ENCODE results near the gene NLN. TPM values are rescaled to one million over a fixed set of nuclear protein-coding genes. Genes with fewer than 3 reads are reported as not detected.

Gene NLN
- polyA plus RNA-seq, 1 donor (not counting 4 experiments of a cell fraction or from before 2014, with no cell fraction given), result 26.1 TPM

GRCh38 chr5:65861830-65862241 is 139.8 kb downstream of the NLN start:
- Histone ChIP-seq H3K9me3 (ENCODE audit: control insufficient read depth, low read depth, low read length) (no peaks in the 10 kb centered on the region), H2AFZ (ENCODE audit: control insufficient read depth, low read length) (no peak overlapping the region), H3K9me1 (ENCODE audit: control insufficient read depth, extremely low read depth, insufficient read depth, low read length) (no peaks in the 10 kb centered on the region), H3K27ac (ENCODE audit: control insufficient read depth, insufficient read depth, low read length) (no peak overlapping the region), H3K27me3 (ENCODE audit: control insufficient read depth, extremely low read depth, insufficient read depth, low read length) (no peaks in the 10 kb centered on the region), H3K9ac (ENCODE audit: control insufficient read depth, extremely low read depth, insufficient read depth, low read length) (no peak overlapping the region), H3K4me2 (ENCODE audit: control insufficient read depth, extremely low read depth, insufficient read depth, low read depth, low read length) (peak overlapping the region; percentile 29), H3K36me3 (ENCODE audit: control insufficient read depth in 2 of 2, extremely low read depth in 1 of 2, insufficient read depth in 2 of 2, low read length in 2 of 2) (no peaks in the 10 kb centered on the region), H3K4me1 (ENCODE audit: control insufficient read depth, extremely low read depth, insufficient read depth, low read length) (peaks cover 22% of the 10 kb centered on the region), H3K79me2 (ENCODE audit: control insufficient read depth, insufficient read depth, low read length) (no peaks in the 10 kb centered on the region), H3K4me3 (ENCODE audit: control insufficient read depth in 2 of 3, extremely low read depth in 1 of 3, insufficient read depth in 2 of 3, low read depth in 1 of 3, low read length in 3 of 3) (no peak overlapping the region), H4K20me1 (ENCODE audit: control insufficient read depth, extremely low read depth, insufficient read depth, low read length) (no peaks in the 10 kb centered on the region)
- FAIRE-seq (no peak), DNase-seq (ENCODE audit: low read depth, low spot score) (peak; percentile 48)
- dilution Hi-C loops (cut with MboI; ENCODE audit: extremely low pct_ligation_motif_present, low sequenced_read_pairs), result no loop called here
- no peak for TF ChIP-seq EZH2 (IDR thresholded peaks at IDR 0.05; ENCODE audit: low read length)
- TF ChIP-seq, protein P1, sequence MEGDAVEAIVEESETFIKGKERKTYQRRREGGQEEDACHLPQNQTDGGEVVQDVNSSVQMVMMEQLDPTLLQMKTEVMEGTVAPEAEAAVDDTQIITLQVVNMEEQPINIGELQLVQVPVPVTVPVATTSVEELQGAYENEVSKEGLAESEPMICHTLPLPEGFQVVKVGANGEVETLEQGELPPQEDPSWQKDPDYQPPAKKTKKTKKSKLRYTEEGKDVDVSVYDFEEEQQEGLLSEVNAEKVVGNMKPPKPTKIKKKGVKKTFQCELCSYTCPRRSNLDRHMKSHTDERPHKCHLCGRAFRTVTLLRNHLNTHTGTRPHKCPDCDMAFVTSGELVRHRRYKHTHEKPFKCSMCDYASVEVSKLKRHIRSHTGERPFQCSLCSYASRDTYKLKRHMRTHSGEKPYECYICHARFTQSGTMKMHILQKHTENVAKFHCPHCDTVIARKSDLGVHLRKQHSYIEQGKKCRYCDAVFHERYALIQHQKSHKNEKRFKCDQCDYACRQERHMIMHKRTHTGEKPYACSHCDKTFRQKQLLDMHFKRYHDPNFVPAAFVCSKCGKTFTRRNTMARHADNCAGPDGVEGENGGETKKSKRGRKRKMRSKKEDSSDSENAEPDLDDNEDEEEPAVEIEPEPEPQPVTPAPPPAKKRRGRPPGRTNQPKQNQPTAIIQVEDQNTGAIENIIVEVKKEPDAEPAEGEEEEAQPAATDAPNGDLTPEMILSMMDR (optimal IDR thresholded peaks at IDR 0.05 in 1 of 3, IDR thresholded peaks at IDR 0.05 in 1 of 3, conservative IDR thresholded peaks at IDR 0.05 in 1 of 3; ENCODE audit: extremely low read depth in 1 of 3, insufficient read depth in 2 of 3, low read length in 3 of 3), result no peak

DNA sequence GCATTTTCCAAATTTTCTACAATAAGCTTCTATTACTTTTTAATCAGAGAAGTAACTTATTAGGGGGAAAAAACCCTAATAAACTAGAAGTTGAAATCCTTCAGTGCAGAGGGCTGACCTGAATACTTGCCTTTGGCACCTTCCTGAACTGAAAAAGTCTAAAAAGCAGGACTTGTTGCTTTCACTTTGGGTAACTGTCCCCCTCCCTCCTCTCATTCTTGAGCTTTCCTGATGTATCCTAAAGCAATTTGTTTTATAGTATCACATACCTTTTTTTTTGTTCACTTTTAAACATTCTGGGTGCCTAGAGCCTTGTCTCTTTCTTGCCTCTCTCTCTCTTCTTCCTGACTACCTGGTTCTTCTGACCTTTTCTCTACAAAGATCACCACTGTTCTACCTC is 140.4 kb downstream of the NLN start:
- dilution Hi-C loops (cut with MboI; ENCODE audit: extremely low pct_ligation_motif_present, low sequenced_read_pairs), result no loop called here

More for the DNA sequence above, 140.4 kb downstream of the NLN start:
- TF ChIP-seq EZH2 (IDR thresholded peaks at IDR 0.05; ENCODE audit: low read length), result no peak
- TF ChIP-seq, protein P1 (optimal IDR thresholded peaks at IDR 0.05 in 1 of 3, IDR thresholded peaks at IDR 0.05 in 1 of 3, conservative IDR thresholded peaks at IDR 0.05 in 1 of 3; ENCODE audit: extremely low read depth in 1 of 3, insufficient read depth in 2 of 3, low read length in 3 of 3), result no peak
- no peaks in the 10 kb centered on the region for H3K9me3 ChIP-seq (ENCODE audit: control insufficient read depth, low read depth, low read length)
- FAIRE-seq (no peak), DNase-seq (ENCODE audit: low read depth, low spot score) (no peak)
- peak overlapping the region; percentile 46 for H3K9ac ChIP-seq (ENCODE audit: control insufficient read depth, extremely low read depth, insufficient read depth, low read length)
- no peaks in the 10 kb centered on the region for H4K20me1 ChIP-seq (ENCODE audit: control insufficient read depth, extremely low read depth, insufficient read depth, low read length)
- H2AFZ ChIP-seq (ENCODE audit: control insufficient read depth, low read length), result peak overlapping the region; percentile 4
- no peaks in the 10 kb centered on the region for H3K27me3 ChIP-seq (ENCODE audit: control insufficient read depth, extremely low read depth, insufficient read depth, low read length)
- H3K4me3 ChIP-seq (ENCODE audit: control insufficient read depth in 2 of 3, extremely low read depth in 1 of 3, insufficient read depth in 2 of 3, low read depth in 1 of 3, low read length in 3 of 3), result no peak overlapping the region
- H3K4me1 ChIP-seq (ENCODE audit: control insufficient read depth, extremely low read depth, insufficient read depth, low read length), result peaks cover 22% of the 10 kb centered on the region
- peak overlapping the region; percentile 58 for H3K27ac ChIP-seq (ENCODE audit: control insufficient read depth, insufficient read depth, low read length)
- peak overlapping the region; percentile 40 for H3K4me2 ChIP-seq (ENCODE audit: control insufficient read depth, extremely low read depth, insufficient read depth, low read depth, low read length)
- no peaks in the 10 kb centered on the region for H3K9me1 ChIP-seq (ENCODE audit: control insufficient read depth, extremely low read depth, insufficient read depth, low read length)
- H3K36me3 ChIP-seq (ENCODE audit: control insufficient read depth in 2 of 2, extremely low read depth in 1 of 2, insufficient read depth in 2 of 2, low read length in 2 of 2), result no peaks in the 10 kb centered on the region
- H3K79me2 ChIP-seq (ENCODE audit: control insufficient read depth, insufficient read depth, low read length), result no peaks in the 10 kb centered on the region
